A673 (cell line): ENCODE measurements around the gene CACNG4.

ENCODE experiments used
- CTCF ChIP-seq: fragments of 300-800, 200-600 bp; sonication (generic); conservative IDR thresholded peaks from 2 replicates; pipeline ENCODE4 v1.5.1; 2017; ENCODE audit warnings: low read depth, mild to moderate bottlenecking, antibody characterized with exemption, low read length, moderate library complexity, mixed read lengths
- EZH2 ChIP-seq: fragments of 200-600 bp; sonication (generic); IDR thresholded peaks from 2 replicates; pipeline ENCODE4 v1.6.1; 2017; ENCODE audit warnings: borderline replicate concordance, low read depth, mild to moderate bottlenecking, mixed read lengths, antibody characterized with exemption, low read length; ENCODE audit not compliant: poor library complexity, severe bottlenecking

GRCh38 chr17:66945147-66945835 lies 19.2 kb upstream of the CACNG4 start:
- TF ChIP-seq EZH2 (no peak), CTCF (no peak)
